HepG2 (cell line): ENCODE data around the gene POP5. TPM values are rescaled to one million over a fixed set of nuclear protein-coding genes. Genes with fewer than 3 reads are reported as not detected.

Experiments
- ARID5B ChIP-seq: IDR thresholded peaks from 2 replicates; pipeline ENCODE4 v1.4.0; 2020; ENCODE audit warnings: mild to moderate bottlenecking, missing genetic modification reagents
- ASH2L ChIP-seq: fragments of 300-600, 200-600 bp; sonication (generic); IDR thresholded peaks from 2 replicates; pipeline ENCODE4 v1.7.0; 2017; ENCODE audit warnings: low read depth, mild to moderate bottlenecking, moderate library complexity, mixed read lengths, low read length; ENCODE audit not compliant: insufficient read length
- FOXP1 ChIP-seq, 2 experiments: fragments of 450-650 bp in 1 of 2; IDR thresholded peaks; 2 replicates each; pipeline ENCODE4 v1.6.1; 2017 to 2018; ENCODE audit warnings: antibody characterized with exemption in 1 of 2
- HMG20A ChIP-seq: IDR thresholded peaks from 2 replicates; pipeline ENCODE4 v1.6.1; 2016; ENCODE audit warnings: borderline replicate concordance
- IKZF1 ChIP-seq: fragments of 450-650 bp; IDR thresholded peaks from 2 replicates; pipeline ENCODE4 v1.7.1; 2016
- JUN ChIP-seq: sonication (generic); formaldehyde crosslinking; IDR thresholded peaks from 2 replicates; pipeline ENCODE4 v1.4.0; 2020; ENCODE audit warnings: mild to moderate bottlenecking, missing genetic modification reagents
- MLX ChIP-seq: IDR thresholded peaks from 2 replicates; pipeline ENCODE4 v1.6.1; 2016
- MYC ChIP-seq: sonication (generic); formaldehyde crosslinking; IDR thresholded peaks from 2 replicates; pipeline ENCODE4 v1.9.0; 2021; ENCODE audit warnings: missing genetic modification reagents, borderline replicate concordance
- NR2F6 ChIP-seq, 2 experiments: IDR thresholded peaks; 2 replicates each; pipeline ENCODE4 v1.6.1; 2016; ENCODE audit warnings: antibody characterized with exemption in 1 of 2, mild to moderate bottlenecking in 1 of 2
- ZBTB7B ChIP-seq: sonication (generic); formaldehyde crosslinking; IDR thresholded peaks from 2 replicates; pipeline ENCODE4 v1.4.0; 2020; ENCODE audit warnings: missing genetic modification reagents
- ZFX ChIP-seq: sonication (generic); formaldehyde crosslinking; IDR thresholded peaks from 2 replicates; pipeline ENCODE4 v1.4.0; 2020; ENCODE audit warnings: mild to moderate bottlenecking, low read depth, missing genetic modification reagents, moderate library complexity
- ZKSCAN8 ChIP-seq: IDR thresholded peaks from 2 replicates; pipeline ENCODE4 v1.6.1; 2016; ENCODE audit warnings: borderline replicate concordance, missing genetic modification reagents, missing compliant biosample characterization
- ZNF205 ChIP-seq: IDR thresholded peaks from 2 replicates; pipeline ENCODE4 v1.6.1; 2018; ENCODE audit warnings: missing biosample characterization, missing genetic modification reagents
- ZNF326 ChIP-seq: sonication (generic); formaldehyde crosslinking; IDR thresholded peaks from 2 replicates; pipeline ENCODE4 v1.4.0; 2020; ENCODE audit warnings: missing genetic modification reagents, borderline replicate concordance
- ZNF362 ChIP-seq: sonication (generic); formaldehyde crosslinking; IDR thresholded peaks from 2 replicates; pipeline ENCODE4 v1.4.0; 2020; ENCODE audit warnings: missing genetic modification reagents, mild to moderate bottlenecking, borderline replicate concordance
- ZNF619 ChIP-seq: sonication (generic); formaldehyde crosslinking; IDR thresholded peaks from 2 replicates; pipeline ENCODE4 v1.4.0; 2020; ENCODE audit warnings: mild to moderate bottlenecking, missing genetic modification reagents
- ZNF703 ChIP-seq: sonication (generic); formaldehyde crosslinking; IDR thresholded peaks from 2 replicates; pipeline ENCODE4 v1.5.1; 2020; ENCODE audit warnings: missing genetic modification reagents, mild to moderate bottlenecking, moderate library complexity, borderline replicate concordance
- ZNF768 ChIP-seq: sonication (generic); formaldehyde crosslinking; IDR thresholded peaks from 2 replicates; pipeline ENCODE4 v1.4.0; 2020; ENCODE audit warnings: missing genetic modification reagents
- polyA plus RNA-seq, 8 experiments: library from polyadenylated mRNA; depleted of rRNA in 3 of 8; stranded (reverse) in 7 of 8; unstranded in 1 of 8; fragments of >200 nt; fragmentation: Illumina TruSeq in 4 of 8; extraction: Trizol in 4 of 8; gene quantifications; 2 replicates each; pipeline versions ENCODE4 v1.2.1 to v1.2.3, GENCODE V29; 2011 to 2016; ENCODE audit warnings: low read depth in 4 of 8, missing spikeins in 1 of 8, mixed read lengths in 1 of 8; ENCODE audit not compliant: insufficient read depth in 1 of 8
- total RNA-seq, 5 experiments: library from RNA; depleted of rRNA; stranded (reverse); fragments of >200 nt; fragmentation: Illumina TruSeq; extraction: Trizol; gene quantifications; 2 replicates each; pipeline ENCODE4 v1.2.3, GENCODE V29; 2016; ENCODE audit warnings: low read depth in 1 of 5
- TF ChIP-seq, protein P1 (sequence below): sonication (generic); formaldehyde crosslinking; IDR thresholded peaks from 2 replicates; pipeline ENCODE4 v1.4.0; 2020; ENCODE audit warnings: missing genetic modification reagents
- TF ChIP-seq, protein P2 (sequence below): sonication (generic); formaldehyde crosslinking; IDR thresholded peaks from 2 replicates; pipeline ENCODE4 v1.9.0; 2021; ENCODE audit warnings: missing genetic modification reagents, borderline replicate concordance

The POP5 gene
- total and polyA plus RNA-seq, 2 of the 13 experiments (the other 11 are each of a cell fraction or from before 2014, with no cell fraction given): 45.6 to 61.3 TPM

DNA sequence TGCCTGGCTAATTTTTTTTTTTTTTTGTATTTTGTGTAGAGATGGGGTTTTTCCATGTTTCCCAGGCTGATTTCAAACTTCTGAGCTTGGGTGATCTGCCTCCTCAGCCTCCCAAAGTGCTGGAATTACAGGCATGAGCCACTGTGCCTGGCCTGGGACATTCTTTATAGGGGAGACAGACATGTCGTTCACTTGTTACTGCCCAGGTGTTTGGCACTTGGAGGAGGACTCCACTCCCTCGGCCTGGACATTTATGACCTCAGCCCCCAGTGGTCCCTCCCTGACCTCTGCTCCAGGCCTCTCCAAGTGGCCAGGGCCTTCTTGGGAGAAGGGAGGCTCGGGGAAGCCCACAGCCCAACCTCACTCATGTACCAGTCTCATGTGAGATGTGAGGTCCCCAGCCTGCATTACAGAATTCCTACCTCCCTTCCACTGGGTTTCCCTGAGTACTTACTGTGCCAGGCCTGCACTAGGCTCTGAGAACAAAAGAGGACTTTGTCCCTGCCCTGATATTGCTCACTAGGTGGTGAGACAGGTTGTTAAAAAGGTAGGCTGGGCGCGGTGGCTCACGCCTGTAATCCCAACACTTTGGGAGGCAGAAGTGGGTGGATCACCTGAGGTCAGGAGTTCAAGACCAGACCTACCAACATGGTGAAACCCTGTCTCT, 9.7 kb upstream of the POP5 start (continued):
- no peak for TF ChIP-seq ZNF362
- no peak for TF ChIP-seq NR2F6 (IDR thresholded peaks at IDR 0.05)
- no peak for TF ChIP-seq NR2F6 (CRISPR knock-in tag; IDR thresholded peaks at IDR 0.05)
- TF ChIP-seq ZNF619 (CRISPR knock-in tag): no peak
- TF ChIP-seq, protein P1, sequence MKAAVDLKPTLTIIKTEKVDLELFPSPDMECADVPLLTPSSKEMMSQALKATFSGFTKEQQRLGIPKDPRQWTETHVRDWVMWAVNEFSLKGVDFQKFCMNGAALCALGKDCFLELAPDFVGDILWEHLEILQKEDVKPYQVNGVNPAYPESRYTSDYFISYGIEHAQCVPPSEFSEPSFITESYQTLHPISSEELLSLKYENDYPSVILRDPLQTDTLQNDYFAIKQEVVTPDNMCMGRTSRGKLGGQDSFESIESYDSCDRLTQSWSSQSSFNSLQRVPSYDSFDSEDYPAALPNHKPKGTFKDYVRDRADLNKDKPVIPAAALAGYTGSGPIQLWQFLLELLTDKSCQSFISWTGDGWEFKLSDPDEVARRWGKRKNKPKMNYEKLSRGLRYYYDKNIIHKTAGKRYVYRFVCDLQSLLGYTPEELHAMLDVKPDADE (CRISPR knock-in tag): no peak
- TF ChIP-seq ARID5B: peak; percentile 15; the same call in 1 of the 2 replicates
- TF ChIP-seq, protein P2, sequence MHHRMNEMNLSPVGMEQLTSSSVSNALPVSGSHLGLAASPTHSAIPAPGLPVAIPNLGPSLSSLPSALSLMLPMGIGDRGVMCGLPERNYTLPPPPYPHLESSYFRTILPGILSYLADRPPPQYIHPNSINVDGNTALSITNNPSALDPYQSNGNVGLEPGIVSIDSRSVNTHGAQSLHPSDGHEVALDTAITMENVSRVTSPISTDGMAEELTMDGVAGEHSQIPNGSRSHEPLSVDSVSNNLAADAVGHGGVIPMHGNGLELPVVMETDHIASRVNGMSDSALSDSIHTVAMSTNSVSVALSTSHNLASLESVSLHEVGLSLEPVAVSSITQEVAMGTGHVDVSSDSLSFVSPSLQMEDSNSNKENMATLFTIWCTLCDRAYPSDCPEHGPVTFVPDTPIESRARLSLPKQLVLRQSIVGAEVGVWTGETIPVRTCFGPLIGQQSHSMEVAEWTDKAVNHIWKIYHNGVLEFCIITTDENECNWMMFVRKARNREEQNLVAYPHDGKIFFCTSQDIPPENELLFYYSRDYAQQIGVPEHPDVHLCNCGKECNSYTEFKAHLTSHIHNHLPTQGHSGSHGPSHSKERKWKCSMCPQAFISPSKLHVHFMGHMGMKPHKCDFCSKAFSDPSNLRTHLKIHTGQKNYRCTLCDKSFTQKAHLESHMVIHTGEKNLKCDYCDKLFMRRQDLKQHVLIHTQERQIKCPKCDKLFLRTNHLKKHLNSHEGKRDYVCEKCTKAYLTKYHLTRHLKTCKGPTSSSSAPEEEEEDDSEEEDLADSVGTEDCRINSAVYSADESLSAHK (CRISPR knock-in tag): no peak
- no peak for TF ChIP-seq ZBTB7B
- no peak for TF ChIP-seq ZNF768 (CRISPR knock-in tag)
- TF ChIP-seq ZKSCAN8 (CRISPR knock-in tag): no peak
- 0 out of 2 replicates have a peak, but pooled peaks have one; percentile 28 for TF ChIP-seq ZNF205
- no peak for TF ChIP-seq FOXP1 (IDR thresholded peaks at IDR 0.05)
- no peak for TF ChIP-seq FOXP1 (CRISPR knock-in tag; IDR thresholded peaks at IDR 0.05)
- TF ChIP-seq JUN (CRISPR knock-in tag): no peak
- TF ChIP-seq ZNF703 (CRISPR knock-in tag): no peak
- no peak for TF ChIP-seq ASH2L
- TF ChIP-seq ZFX (CRISPR knock-in tag): peak; percentile 34; the same call in 1 of the 2 replicates
- no peak for TF ChIP-seq IKZF1
- TF ChIP-seq HMG20A: no peak; the same call in 1 of the 2 replicates
- TF ChIP-seq MYC (CRISPR knock-in tag): no peak
- no peak for TF ChIP-seq MLX (CRISPR knock-in tag)
- TF ChIP-seq ZNF326: no peak
